ENCODE data around the gene LATS2. TPM values are rescaled to one million over a fixed set of nuclear protein-coding genes. Genes with fewer than 3 reads are reported as not detected.

Gene LATS2
- total and polyA plus RNA-seq, 11 donors: 7.8 to 35.6 (median 25.8) TPM

DNA sequence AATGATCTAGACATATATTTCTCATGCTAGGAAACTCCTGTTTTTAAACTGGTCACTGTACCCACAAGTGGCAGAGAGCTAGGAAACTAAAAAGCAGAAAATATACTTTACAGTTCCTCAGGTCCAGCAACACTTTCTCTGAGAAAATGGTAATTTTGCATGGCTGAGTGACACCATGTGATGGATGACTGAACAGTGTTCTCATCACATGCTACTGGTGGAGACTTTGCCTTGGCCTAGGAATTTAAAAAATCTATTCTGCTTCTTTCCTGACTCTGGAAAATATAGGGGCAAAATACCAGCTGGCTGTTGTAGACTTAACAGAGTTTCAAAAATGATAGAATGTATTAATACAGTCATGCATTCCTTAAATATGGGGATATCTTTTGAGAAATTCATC, 50.0 kb downstream of the LATS2 start:
- intact Hi-C loops (cut with DNase I): no loop called here
- Histone ChIP-seq H3K27ac (peak overlapping the region in 1 of 12 donors; percentile 43), H3K9me3 (no peaks in the 10 kb centered on the region), H3K4me1 (peaks cover 12 to 91% (median 70%) of the 10 kb centered on the region in 12 donors), H3K27me3 (no peaks in the 10 kb centered on the region), H3K36me3 (peaks cover 0 to 2% (median 0%) of the 10 kb centered on the region in 9 donors), H3K4me3 (no peak overlapping the region)
- no peak for ATAC-seq
- TF ChIP-seq, protein P1, sequence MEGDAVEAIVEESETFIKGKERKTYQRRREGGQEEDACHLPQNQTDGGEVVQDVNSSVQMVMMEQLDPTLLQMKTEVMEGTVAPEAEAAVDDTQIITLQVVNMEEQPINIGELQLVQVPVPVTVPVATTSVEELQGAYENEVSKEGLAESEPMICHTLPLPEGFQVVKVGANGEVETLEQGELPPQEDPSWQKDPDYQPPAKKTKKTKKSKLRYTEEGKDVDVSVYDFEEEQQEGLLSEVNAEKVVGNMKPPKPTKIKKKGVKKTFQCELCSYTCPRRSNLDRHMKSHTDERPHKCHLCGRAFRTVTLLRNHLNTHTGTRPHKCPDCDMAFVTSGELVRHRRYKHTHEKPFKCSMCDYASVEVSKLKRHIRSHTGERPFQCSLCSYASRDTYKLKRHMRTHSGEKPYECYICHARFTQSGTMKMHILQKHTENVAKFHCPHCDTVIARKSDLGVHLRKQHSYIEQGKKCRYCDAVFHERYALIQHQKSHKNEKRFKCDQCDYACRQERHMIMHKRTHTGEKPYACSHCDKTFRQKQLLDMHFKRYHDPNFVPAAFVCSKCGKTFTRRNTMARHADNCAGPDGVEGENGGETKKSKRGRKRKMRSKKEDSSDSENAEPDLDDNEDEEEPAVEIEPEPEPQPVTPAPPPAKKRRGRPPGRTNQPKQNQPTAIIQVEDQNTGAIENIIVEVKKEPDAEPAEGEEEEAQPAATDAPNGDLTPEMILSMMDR (IDR thresholded peaks at IDR 0.05): no peak
- no peak for TF ChIP-seq POLR2A (IDR thresholded peaks at IDR 0.05)
- no peak for DNase-seq

DNA sequence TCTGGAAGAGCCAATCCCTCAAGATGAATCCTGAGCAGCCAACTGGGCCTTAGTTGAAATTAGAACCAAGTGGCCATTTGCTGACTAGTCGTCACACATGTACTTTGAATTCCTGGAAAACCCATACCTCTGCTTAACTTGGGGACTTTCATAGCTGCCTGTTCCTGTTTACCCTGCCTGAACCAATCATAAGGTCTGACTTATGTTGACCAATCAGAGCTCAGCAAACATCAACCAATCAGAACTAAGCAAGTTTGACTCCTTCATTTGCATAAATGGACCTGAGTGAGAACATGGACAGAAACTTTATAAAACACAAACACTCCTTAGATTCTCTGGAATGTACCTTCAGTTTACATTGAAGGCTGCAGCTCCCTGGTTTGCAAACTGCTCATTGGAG, 50.8 kb downstream of the LATS2 start:
- intact Hi-C loops (cut with DNase I): no loop called here
- WGBS, 4 donors: 25 to 44% (median 32%) methylated on average over 1 of the region's 1 CpG
- ATAC-seq (no peak), DNase-seq (no peak)
- Histone ChIP-seq H3K27me3 (no peaks in the 10 kb centered on the region), H3K36me3 (peaks cover 0 to 2% (median 0%) of the 10 kb centered on the region in 9 donors), H3K9me3 (no peaks in the 10 kb centered on the region), H3K4me3 (no peak overlapping the region), H3K27ac (peak overlapping the region in 1 of 12 donors; percentile 43), H3K4me1 (peaks cover 12 to 91% (median 68%) of the 10 kb centered on the region in 12 donors)
- no peak for TF ChIP-seq POLR2A (IDR thresholded peaks at IDR 0.05)
- TF ChIP-seq, protein P1 (IDR thresholded peaks at IDR 0.05): no peak

DNA sequence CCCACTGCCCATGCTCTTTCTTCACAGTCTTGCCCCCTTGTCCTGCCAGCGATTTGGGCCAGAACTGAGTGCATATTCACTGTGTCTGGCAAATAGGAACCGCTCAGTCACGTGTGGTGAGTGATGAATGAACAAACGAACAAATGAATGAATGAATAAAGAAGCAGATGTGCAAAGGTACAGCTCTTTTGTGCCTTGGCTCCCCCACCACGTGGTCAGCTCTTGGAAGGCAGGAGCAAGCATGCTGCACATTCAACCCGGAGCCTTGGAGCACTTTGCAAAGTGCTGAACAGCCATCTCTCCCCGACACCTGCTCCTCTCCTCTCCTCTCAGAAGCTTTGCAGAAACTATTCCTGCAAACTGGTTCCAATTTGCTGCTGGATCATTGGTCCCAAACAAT, 52.4 kb downstream of the LATS2 start:
- Histone ChIP-seq H3K4me1 (peaks cover 7 to 91% (median 67%) of the 10 kb centered on the region in 12 donors), H3K27ac (no peak overlapping the region)

DNA sequence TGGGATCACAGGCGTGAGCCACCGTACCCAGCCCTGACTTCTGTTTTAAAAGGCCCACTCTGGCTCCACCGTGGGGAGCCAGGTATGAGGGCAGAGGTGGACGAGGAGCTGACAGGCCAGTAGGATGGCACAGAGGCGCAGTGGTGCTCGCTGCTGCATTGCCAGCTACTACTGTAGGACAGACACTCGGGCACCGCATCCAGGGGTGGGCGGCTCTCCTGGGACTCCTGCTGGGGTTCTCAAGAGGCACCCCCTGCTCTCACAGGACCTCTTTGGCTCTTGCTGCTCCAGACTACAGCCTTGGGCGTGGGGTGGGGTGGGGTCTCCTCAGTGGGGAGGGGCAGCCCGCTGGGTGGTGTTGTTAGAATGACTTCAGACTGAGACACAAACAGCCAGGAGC, 53.4 kb downstream of the LATS2 start:
- H3K9me3 ChIP-seq: no peaks in the 10 kb centered on the region
- 93 to 96% (median 96%) methylated on average over 6 to 11 of the region's 11 CpGs for WGBS, 4 donors
- no peak for ATAC-seq
- no peak overlapping the region for H3K27ac ChIP-seq
- no peak overlapping the region for H3K4me3 ChIP-seq
- TF ChIP-seq, protein P1 (IDR thresholded peaks at IDR 0.05): no peak
- no peak for TF ChIP-seq POLR2A (IDR thresholded peaks at IDR 0.05)
- H3K27me3 ChIP-seq: no peaks in the 10 kb centered on the region
- DNase-seq: no peak
- intact Hi-C loops (cut with DNase I): no loop called here
- H3K36me3 ChIP-seq: peaks cover 0 to 3% (median 0%) of the 10 kb centered on the region in 9 donors
- peaks cover 0 to 83% (median 59%) of the 10 kb centered on the region in 12 donors for H3K4me1 ChIP-seq

More for the DNA sequence above, 52.4 kb downstream of the LATS2 start:
- H3K27me3 ChIP-seq: no peaks in the 10 kb centered on the region
- no peaks in the 10 kb centered on the region for H3K9me3 ChIP-seq
- DNase-seq (no peak), ATAC-seq (no peak)
- no peak overlapping the region for H3K4me3 ChIP-seq
- 65 to 74% (median 69%) methylated on average over 7 of the region's 7 CpGs for WGBS, 4 donors
- peaks cover 0 to 2% (median 0%) of the 10 kb centered on the region in 9 donors for H3K36me3 ChIP-seq
- TF ChIP-seq, protein P1 (IDR thresholded peaks at IDR 0.05): no peak
- TF ChIP-seq POLR2A (IDR thresholded peaks at IDR 0.05): no peak
- intact Hi-C loops (cut with DNase I): no loop called here
